Astrocyte (in vitro differentiated cells and primary cell): ENCODE results near the gene ZNF182. TPM values are rescaled to one million over a fixed set of nuclear protein-coding genes. Genes with fewer than 3 reads are reported as not detected.
"Not testable (repeated sequence)": the region's sequence is repeated elsewhere in the genome, so short reads cannot be mapped to it uniquely, and the experiment has no call there.

Experiments
- DNase-seq: peaks from one replicate; pipeline ENCODE4 v3.0.0-alpha.2; 2010; ENCODE audit warnings: low read depth
- FAIRE-seq: peaks from 2 replicates; lab custom pipeline; 2011; peaks lifted over from hg19 to GRCh38; lab: Jason Lieb, UNC
- H2AFZ ChIP-seq: 2 replicates; pipeline ENCODE4 v1.6.0; 2012; ENCODE audit warnings: low read depth, low read length, inconsistent platforms
- H3K27ac ChIP-seq: 2 replicates; pipeline ENCODE4 v1.5.1; 2011; ENCODE audit warnings: low read depth, low read length, inconsistent platforms
- H3K27me3 ChIP-seq: 2 replicates; pipeline ENCODE4 v1.6.0; 2011; ENCODE audit warnings: low read length, inconsistent platforms; ENCODE audit not compliant: insufficient read depth
- H3K36me3 ChIP-seq: 2 replicates; pipeline ENCODE4 v1.5.1; 2011; ENCODE audit warnings: low read length, inconsistent platforms; ENCODE audit not compliant: insufficient read depth
- H3K4me1 ChIP-seq: 2 replicates; pipeline ENCODE4 v1.5.1; 2011; ENCODE audit warnings: low read length, inconsistent platforms; ENCODE audit not compliant: insufficient read depth
- H3K4me2 ChIP-seq: 2 replicates; pipeline ENCODE4 v1.6.0; 2012; ENCODE audit warnings: low read length, inconsistent platforms
- H3K4me3 ChIP-seq: 2 replicates; pipeline ENCODE4 v1.5.1; 2011; ENCODE audit warnings: low read depth, mild to moderate bottlenecking, low read length, inconsistent platforms; ENCODE audit not compliant: insufficient read depth
- H3K79me2 ChIP-seq: 2 replicates; pipeline ENCODE4 v1.6.0; 2012; ENCODE audit warnings: mild to moderate bottlenecking, low read length, inconsistent platforms; ENCODE audit not compliant: insufficient read depth
- H3K9ac ChIP-seq: 2 replicates; pipeline ENCODE4 v1.6.0; 2012; ENCODE audit warnings: mild to moderate bottlenecking, low read length, inconsistent platforms
- H3K9me3 ChIP-seq: 2 replicates; pipeline ENCODE4 v1.5.1; 2012; ENCODE audit warnings: low read depth, mild to moderate bottlenecking, low read length, inconsistent platforms; ENCODE audit not compliant: insufficient read depth
- H4K20me1 ChIP-seq: 2 replicates; pipeline ENCODE4 v1.6.0; 2012; ENCODE audit warnings: low read length, inconsistent platforms; ENCODE audit not compliant: insufficient read depth
- H3K27ac Mint-ChIP-seq: one replicate; pipeline ENCODE4 v1.8.0; 2021; ENCODE audit warnings: mild to moderate bottlenecking, mixed read lengths; ENCODE audit not compliant: unreplicated experiment
- H3K27me3 Mint-ChIP-seq: one replicate; pipeline ENCODE4 v1.8.0; 2021; ENCODE audit warnings: low read depth, mixed read lengths; ENCODE audit not compliant: unreplicated experiment
- H3K36me3 Mint-ChIP-seq: one replicate; pipeline ENCODE4 v1.8.0; 2021; ENCODE audit warnings: low read depth, mixed read lengths; ENCODE audit not compliant: unreplicated experiment
- H3K4me1 Mint-ChIP-seq: one replicate; pipeline ENCODE4 v1.8.0; 2021; ENCODE audit warnings: low read depth, mixed read lengths; ENCODE audit not compliant: unreplicated experiment
- H3K4me3 Mint-ChIP-seq: one replicate; pipeline ENCODE4 v1.8.0; 2021; ENCODE audit warnings: mild to moderate bottlenecking, moderate library complexity, mixed read lengths; ENCODE audit not compliant: unreplicated experiment
- H3K9me3 Mint-ChIP-seq: one replicate; pipeline ENCODE4 v1.8.0; 2021; ENCODE audit warnings: mild to moderate bottlenecking, mixed read lengths; ENCODE audit not compliant: unreplicated experiment
- CTCF ChIP-seq: IDR thresholded peaks from 2 replicates; pipeline ENCODE4 v1.5.1; 2011; ENCODE audit warnings: low read depth, mild to moderate bottlenecking, inconsistent platforms, low read length, moderate library complexity; ENCODE audit not compliant: insufficient read depth
- EZH2 ChIP-seq: IDR thresholded peaks from 2 replicates; pipeline ENCODE4 v1.6.1; 2012; ENCODE audit warnings: mild to moderate bottlenecking, low read length, inconsistent platforms; ENCODE audit not compliant: insufficient read depth
- total RNA-seq: library from RNA; stranded (reverse); gene quantifications from 2 replicates; pipeline ENCODE4 v1.2.1, GENCODE V29; 2021

The ZNF182 gene
- total RNA-seq, 1 donor from 2014 or later = 4.5 TPM

GRCh38 chrX:48030237-48030636 is 26.4 kb upstream of the ZNF182 start:
- Histone ChIP-seq H3K4me1 (no peaks in the 10 kb centered on the region), H3K27me3 (no peaks in the 10 kb centered on the region), H2AFZ (no peak overlapping the region), H3K36me3 (no peaks in the 10 kb centered on the region), H3K27ac (no peak overlapping the region), H3K9ac (no peak overlapping the region), H4K20me1 (no peaks in the 10 kb centered on the region), H3K4me3 (no peak overlapping the region), H3K9me3 (no peaks in the 10 kb centered on the region), H3K79me2 (no peaks in the 10 kb centered on the region), H3K4me2 (no peak overlapping the region)
- no peak for DNase-seq
- H3K27ac Mint-ChIP-seq = no peak overlapping the region
- TF ChIP-seq CTCF = no peak
- TF ChIP-seq EZH2 = no peak
- H3K27me3 Mint-ChIP-seq = no peaks in the 10 kb centered on the region
- H3K36me3 Mint-ChIP-seq = no peaks in the 10 kb centered on the region
- FAIRE-seq = no peak
- H3K4me1 Mint-ChIP-seq = peaks cover 3% of the 10 kb centered on the region
- H3K9me3 Mint-ChIP-seq = no peaks in the 10 kb centered on the region
- H3K4me3 Mint-ChIP-seq = no peak overlapping the region

- H3K4me2 ChIP-seq = no peak overlapping the region
- H3K9me3 ChIP-seq = no peaks in the 10 kb centered on the region
- Mint-ChIP-seq H3K27ac (no peak overlapping the region), H3K36me3 (no peaks in the 10 kb centered on the region), H3K27me3 (no peaks in the 10 kb centered on the region), H3K4me1 (peaks cover 3% of the 10 kb centered on the region), H3K9me3 (no peaks in the 10 kb centered on the region), H3K4me3 (no peak overlapping the region)
- DNase-seq (no peak), FAIRE-seq (no peak)
- H4K20me1 ChIP-seq = no peaks in the 10 kb centered on the region
- no peak overlapping the region for H3K27ac ChIP-seq
- H3K4me1 ChIP-seq = no peaks in the 10 kb centered on the region
- TF ChIP-seq EZH2 = no peak
- TF ChIP-seq CTCF = no peak
- H2AFZ ChIP-seq = no peak overlapping the region
- H3K27me3 ChIP-seq = no peaks in the 10 kb centered on the region
- no peaks in the 10 kb centered on the region for H3K36me3 ChIP-seq
- no peak overlapping the region for H3K9ac ChIP-seq
- H3K79me2 ChIP-seq = no peaks in the 10 kb centered on the region
- H3K4me3 ChIP-seq = no peak overlapping the region
These were observed 24.3 kb upstream of the ZNF182 start for GRCh38 chrX:48028091-48028490.

- H3K36me3 Mint-ChIP-seq, H3K27ac Mint-ChIP-seq, H3K4me3 Mint-ChIP-seq, H3K4me1 Mint-ChIP-seq, H3K4me1 ChIP-seq, H3K27me3 ChIP-seq, H3K27ac ChIP-seq, H3K9me3 ChIP-seq, DNase-seq, H3K79me2 ChIP-seq, H4K20me1 ChIP-seq, H3K9ac ChIP-seq, H3K36me3 ChIP-seq, H3K27me3 Mint-ChIP-seq, H3K4me2 ChIP-seq, H3K4me3 ChIP-seq, H2AFZ ChIP-seq, H3K9me3 Mint-ChIP-seq: not testable (repeated sequence)
- FAIRE-seq = peak; percentile 71
These were observed 23.8 kb upstream of the ZNF182 start for GRCh38 chrX:48027545-48027944.
